ENCODE data around the gene PTGDR2. TPM values are rescaled to one million over a fixed set of nuclear protein-coding genes. Genes with fewer than 3 reads are reported as not detected.
A peak's percentile ranks its signal among the peaks of the same experiment; 100 is the strongest.

PTGDR2 gene
- total RNA-seq, 2 donors from 2014 or later: 0.52 to 1.3 TPM

DNA sequence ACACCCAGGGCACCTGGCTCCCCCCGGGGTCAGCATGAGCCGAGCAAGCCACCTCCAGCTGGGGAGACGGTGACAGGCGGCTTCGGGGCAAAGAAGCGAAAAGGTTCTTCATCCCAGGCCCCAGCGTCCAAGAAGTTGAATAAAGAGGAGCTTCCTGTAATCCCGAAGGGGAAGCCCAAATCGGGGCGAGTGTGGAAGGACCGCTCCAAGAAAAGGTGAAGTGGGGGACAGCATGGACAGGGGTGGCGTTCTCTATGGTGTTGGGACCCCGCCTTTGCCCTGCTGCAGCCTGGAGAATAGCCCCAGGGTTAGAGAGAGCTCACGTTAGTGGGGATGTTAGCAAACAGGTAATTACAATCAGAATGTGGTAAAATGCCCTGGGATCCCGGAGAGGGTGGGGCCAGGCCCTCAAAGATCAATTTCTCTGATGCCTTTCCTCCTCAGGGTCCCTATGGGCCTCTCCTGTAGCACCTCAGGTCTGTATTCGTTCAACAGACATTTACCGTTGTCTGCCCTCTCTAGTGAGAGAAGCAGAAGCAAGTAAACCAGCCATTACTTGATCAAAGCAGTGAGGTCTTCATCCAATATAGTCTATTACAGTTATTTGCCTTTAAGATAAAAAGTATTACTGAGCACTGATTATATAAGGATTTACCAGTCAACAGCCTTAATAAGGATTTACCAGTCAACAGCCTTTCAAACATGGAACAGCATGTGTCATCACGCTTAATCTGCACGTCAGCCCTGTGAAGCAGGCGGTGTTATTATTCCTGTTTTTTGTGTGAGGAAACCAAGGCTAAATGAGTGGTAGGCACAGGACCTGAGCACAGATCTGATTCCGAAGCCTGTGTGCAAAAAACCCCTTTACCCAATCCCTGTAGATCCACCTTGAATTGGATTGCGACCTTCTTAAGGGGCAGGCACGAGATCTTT is 12.8 kb downstream of the PTGDR2 start:
- Histone ChIP-seq H3K4me3 (peak overlapping the region; percentile 57 to 70), H3K27ac (peak overlapping the region in 3 of 4 donors; percentile 59 to 79 (median 74)), H3K27me3 (no peaks in the 10 kb centered on the region), H3K36me3 (replicated peaks in 1 of 2; ENCODE audit: insufficient read depth in 1 of 2, low read depth in 2 of 2) (no peaks in the 10 kb centered on the region), H3K4me1 (peaks cover 40% of the 10 kb centered on the region), H3K9me3 (no peaks in the 10 kb centered on the region)
- no peak for TF ChIP-seq POLR2A (IDR thresholded peaks at IDR 0.05)
- TF ChIP-seq, protein P1, sequence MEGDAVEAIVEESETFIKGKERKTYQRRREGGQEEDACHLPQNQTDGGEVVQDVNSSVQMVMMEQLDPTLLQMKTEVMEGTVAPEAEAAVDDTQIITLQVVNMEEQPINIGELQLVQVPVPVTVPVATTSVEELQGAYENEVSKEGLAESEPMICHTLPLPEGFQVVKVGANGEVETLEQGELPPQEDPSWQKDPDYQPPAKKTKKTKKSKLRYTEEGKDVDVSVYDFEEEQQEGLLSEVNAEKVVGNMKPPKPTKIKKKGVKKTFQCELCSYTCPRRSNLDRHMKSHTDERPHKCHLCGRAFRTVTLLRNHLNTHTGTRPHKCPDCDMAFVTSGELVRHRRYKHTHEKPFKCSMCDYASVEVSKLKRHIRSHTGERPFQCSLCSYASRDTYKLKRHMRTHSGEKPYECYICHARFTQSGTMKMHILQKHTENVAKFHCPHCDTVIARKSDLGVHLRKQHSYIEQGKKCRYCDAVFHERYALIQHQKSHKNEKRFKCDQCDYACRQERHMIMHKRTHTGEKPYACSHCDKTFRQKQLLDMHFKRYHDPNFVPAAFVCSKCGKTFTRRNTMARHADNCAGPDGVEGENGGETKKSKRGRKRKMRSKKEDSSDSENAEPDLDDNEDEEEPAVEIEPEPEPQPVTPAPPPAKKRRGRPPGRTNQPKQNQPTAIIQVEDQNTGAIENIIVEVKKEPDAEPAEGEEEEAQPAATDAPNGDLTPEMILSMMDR (IDR thresholded peaks at IDR 0.05): no peak
- intact Hi-C loops (cut with DNase I): no loop called here
- no peak for DNase-seq
- 6 to 12% methylated on average over 16 to 23 of the region's 23 CpGs for WGBS, 2 donors
- no peak for ATAC-seq

DNA sequence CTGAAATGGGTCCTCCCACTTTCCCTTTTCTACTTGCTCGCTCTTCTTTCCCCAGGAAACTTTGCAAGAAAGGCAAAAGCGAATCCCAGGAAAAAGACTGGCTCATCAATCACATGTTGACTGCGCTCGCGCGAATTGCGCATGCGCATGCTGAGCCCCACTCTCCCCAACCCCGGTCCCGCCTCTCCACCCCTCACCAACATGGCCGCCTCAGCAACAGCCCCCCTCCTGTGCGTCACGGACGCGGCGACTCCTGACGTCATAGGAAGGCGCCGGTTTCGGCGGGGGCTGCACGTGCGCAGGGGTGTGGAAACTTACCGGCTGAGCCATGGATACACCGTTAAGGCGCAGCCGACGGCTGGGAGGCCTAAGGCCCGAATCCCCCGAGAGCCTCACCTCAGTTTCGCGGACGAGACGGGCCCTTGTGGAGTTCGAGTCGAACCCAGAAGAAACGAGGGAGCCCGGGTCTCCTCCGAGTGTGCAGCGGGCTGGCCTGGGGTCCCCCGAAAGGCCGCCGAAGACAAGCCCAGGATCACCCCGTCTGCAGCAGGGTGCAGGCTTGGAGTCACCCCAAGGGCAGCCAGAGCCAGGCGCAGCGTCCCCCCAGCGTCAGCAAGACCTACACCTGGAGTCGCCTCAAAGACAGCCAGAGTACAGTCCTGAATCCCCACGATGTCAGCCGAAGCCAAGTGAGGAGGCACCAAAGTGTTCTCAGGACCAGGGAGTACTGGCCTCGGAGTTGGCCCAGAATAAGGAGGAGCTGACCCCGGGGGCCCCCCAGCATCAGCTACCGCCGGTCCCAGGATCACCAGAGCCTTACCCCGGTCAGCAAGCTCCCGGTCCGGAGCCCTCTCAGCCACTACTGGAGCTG is 13.7 kb downstream of the PTGDR2 start, which contains the start of gene CCDC86:
TSS of gene CCDC86 (plus strand) at position 317 of the 871 bp plus-strand sequence. CDS start at position 329, 12 bp downstream.
- 1 to 3% methylated on average over 26 to 44 of the region's 57 CpGs for WGBS, 2 donors
- intact Hi-C loops (cut with DNase I): no loop called here
- H3K4me3 ChIP-seq: peak within 1 kb of the TSS; percentile 57 to 70
- peak within 1 kb of the TSS; percentile 50 to 79 (median 66) for H3K27ac ChIP-seq
- no peaks in the 10 kb centered on the region for H3K36me3 ChIP-seq (replicated peaks in 1 of 2; ENCODE audit: insufficient read depth in 1 of 2, low read depth in 2 of 2)
- H3K9me3 ChIP-seq: no peaks in the 10 kb centered on the region
- TF ChIP-seq, protein P1 (IDR thresholded peaks at IDR 0.05): peak in 1 of 7 experiments; percentile 39
- peak; percentile 21 to 62 (median 57) for TF ChIP-seq POLR2A (IDR thresholded peaks at IDR 0.05)
- H3K4me1 ChIP-seq: peaks cover 40% of the 10 kb centered on the region
- DNase-seq (peak; percentile 96 to 97 (median 97)), ATAC-seq (peak; percentile 96)
- H3K27me3 ChIP-seq: no peaks in the 10 kb centered on the region

DNA sequence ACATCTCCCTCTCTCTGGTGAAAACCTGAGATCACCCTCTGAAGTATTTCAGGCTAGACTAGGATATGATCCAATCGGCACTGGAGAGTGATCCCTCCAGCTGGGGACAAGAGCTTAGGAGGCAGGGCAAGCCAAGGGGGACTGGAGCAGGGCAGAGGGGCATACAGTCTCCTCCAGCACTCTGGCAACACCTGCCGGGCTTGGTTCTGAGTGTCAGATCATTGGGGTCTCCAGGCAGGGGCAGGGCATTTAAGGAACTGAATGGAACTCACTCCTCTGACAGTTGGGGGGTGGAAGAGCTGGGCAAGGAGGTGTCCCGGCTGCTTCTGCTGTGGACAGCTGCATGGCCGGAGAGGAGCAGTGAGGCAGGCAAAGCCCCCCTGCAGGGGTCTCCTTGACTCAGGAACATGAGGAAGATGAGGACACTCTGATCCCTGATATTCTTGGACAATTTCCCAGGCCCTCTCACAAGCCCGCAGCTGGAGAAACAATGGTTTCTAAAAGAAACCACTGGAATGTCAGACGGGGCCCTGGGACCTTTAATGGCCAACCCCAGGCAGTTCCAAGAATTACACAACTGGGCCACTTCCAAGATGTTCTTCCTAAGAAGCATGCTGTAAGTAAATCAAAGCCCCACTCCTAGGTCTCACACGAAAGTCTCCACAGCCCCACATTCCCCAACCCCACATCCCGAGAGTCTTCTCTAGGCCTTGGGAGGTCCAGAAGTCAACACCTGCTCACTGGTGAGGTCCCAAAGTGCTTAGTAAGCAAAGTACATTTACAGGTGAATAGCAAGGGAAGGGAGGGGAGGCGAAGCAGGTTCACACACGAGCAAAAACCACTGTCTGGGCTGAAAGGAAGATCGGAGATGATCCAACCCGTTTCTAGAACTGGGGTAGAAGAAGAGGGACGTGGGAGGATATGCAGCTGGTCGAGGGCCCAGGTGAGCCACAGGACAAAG is 15.0 kb downstream of the PTGDR2 start:
- peaks cover 40% of the 10 kb centered on the region for H3K4me1 ChIP-seq
- peak overlapping the region in 3 of 4 donors; percentile 45 to 79 (median 74) for H3K27ac ChIP-seq
- H3K27me3 ChIP-seq: no peaks in the 10 kb centered on the region
- no peak overlapping the region for H3K4me3 ChIP-seq
- H3K9me3 ChIP-seq: no peaks in the 10 kb centered on the region
- ATAC-seq: no peak
- TF ChIP-seq POLR2A (IDR thresholded peaks at IDR 0.05): no peak
- TF ChIP-seq, protein P1 (IDR thresholded peaks at IDR 0.05): no peak
- no peaks in the 10 kb centered on the region for H3K36me3 ChIP-seq (replicated peaks in 1 of 2; ENCODE audit: insufficient read depth in 1 of 2, low read depth in 2 of 2)
- DNase-seq: peak in 1 of 4 donors; percentile 38
- intact Hi-C loops (cut with DNase I): no loop called here
- WGBS, 2 donors: 78 to 82% methylated on average over 13 to 14 of the region's 14 CpGs

DNA sequence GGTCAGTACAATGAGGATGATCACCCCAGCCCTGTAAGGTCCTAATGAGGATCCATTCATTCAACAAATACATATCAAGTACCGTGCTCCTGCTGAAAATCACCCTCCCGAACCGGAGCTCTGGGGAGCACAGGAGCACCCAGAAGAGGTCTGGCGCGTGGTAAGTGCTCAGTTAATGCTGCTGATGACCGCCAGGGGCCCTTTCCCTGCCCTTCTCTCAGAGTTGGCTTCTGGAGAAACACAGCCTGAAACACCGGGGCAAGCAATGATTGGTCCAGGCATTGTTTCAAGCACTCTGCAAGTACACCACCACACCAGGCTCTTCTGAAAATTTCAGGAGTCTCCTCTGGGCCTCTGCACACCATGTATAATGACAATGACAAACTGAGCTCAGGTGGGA is 17.6 kb downstream of the PTGDR2 start:
- WGBS, 2 donors: 72 to 73% methylated on average over 7 of the region's 7 CpGs
- H3K4me1 ChIP-seq: peaks cover 14% of the 10 kb centered on the region
- no peaks in the 10 kb centered on the region for H3K27me3 ChIP-seq
- no peak overlapping the region for H3K4me3 ChIP-seq
- H3K27ac ChIP-seq: no peak overlapping the region
- ATAC-seq (no peak), DNase-seq (no peak)
- no peaks in the 10 kb centered on the region for H3K36me3 ChIP-seq (replicated peaks in 1 of 2; ENCODE audit: insufficient read depth in 1 of 2, low read depth in 2 of 2)
- no peaks in the 10 kb centered on the region for H3K9me3 ChIP-seq
- intact Hi-C loops (cut with DNase I): loop anchor here (5.0 kb wide), 1 partner anchor 64 kb away; no protein-coding TSS in a partner anchor
- no peak for TF ChIP-seq POLR2A (IDR thresholded peaks at IDR 0.05)
- TF ChIP-seq, protein P1 (IDR thresholded peaks at IDR 0.05): peak in 1 of 7 experiments; percentile 14

Measured in body of pancreas (tissue), 4 donors.